ENCODE results near the gene CNN2. TPM values are rescaled to one million over a fixed set of nuclear protein-coding genes. Genes with fewer than 3 reads are reported as not detected.

Gene CNN2
- total RNA-seq, 1 donor from 2014 or later, result 76.1 TPM

- H3K36me3 ChIP-seq, result peaks cover 0 to 12% of the 10 kb centered on the region in 2 donors
- peaks cover 36% of the 10 kb centered on the region for H3K4me1 ChIP-seq
- H3K27me3 ChIP-seq, result no peaks in the 10 kb centered on the region
- intact Hi-C loops (cut with DNase I), result no loop called here
- TF ChIP-seq POLR2A (IDR thresholded peaks at IDR 0.05) (no peak), CTCF (IDR thresholded peaks at IDR 0.05) (no peak), POLR2AphosphoS5 (IDR thresholded peaks at IDR 0.05; ENCODE audit: insufficient read depth in 1 of 2, low read depth in 1 of 2) (no peak)
- no peak overlapping the region for H3K27ac ChIP-seq
- no peak for DNase-seq (ENCODE audit: extremely low spot score in 2 of 2)
- H3K4me3 ChIP-seq, result peak overlapping the region; percentile 51 to 55
- H3K9me3 ChIP-seq, result no peaks in the 10 kb centered on the region
Observed at GRCh38 chr19:1041272-1041834, 14.9 kb downstream of the CNN2 start.

GRCh38 chr19:1041835-1042685, 15.7 kb downstream of the CNN2 start:
- DNase-seq (ENCODE audit: extremely low spot score in 2 of 2), result no peak
- TF ChIP-seq POLR2AphosphoS5 (IDR thresholded peaks at IDR 0.05; ENCODE audit: insufficient read depth in 1 of 2, low read depth in 1 of 2), result no peak
- no peak for TF ChIP-seq CTCF (IDR thresholded peaks at IDR 0.05)
- no peak for TF ChIP-seq POLR2A (IDR thresholded peaks at IDR 0.05)
- no peaks in the 10 kb centered on the region for H3K9me3 ChIP-seq
- H3K27me3 ChIP-seq, result no peaks in the 10 kb centered on the region
- peaks cover 0 to 5% of the 10 kb centered on the region in 2 donors for H3K36me3 ChIP-seq
- no peak overlapping the region for H3K27ac ChIP-seq
- H3K4me3 ChIP-seq, result peak overlapping the region in 1 of 2 donors; percentile 5
- intact Hi-C loops (cut with DNase I), result no loop called here
- H3K4me1 ChIP-seq, result peaks cover 36% of the 10 kb centered on the region

- H3K9me3 ChIP-seq, result no peaks in the 10 kb centered on the region
- no peak for DNase-seq (ENCODE audit: extremely low spot score in 2 of 2)
- peaks cover 36% of the 10 kb centered on the region for H3K4me1 ChIP-seq
- TF ChIP-seq POLR2AphosphoS5 (IDR thresholded peaks at IDR 0.05; ENCODE audit: insufficient read depth in 1 of 2, low read depth in 1 of 2) (peak in 1 of 2 donors; percentile 10), POLR2A (IDR thresholded peaks at IDR 0.05) (no peak), CTCF (IDR thresholded peaks at IDR 0.05) (no peak)
- intact Hi-C loops (cut with DNase I), result no loop called here
- no peak overlapping the region for H3K27ac ChIP-seq
- no peaks in the 10 kb centered on the region for H3K27me3 ChIP-seq
- peak overlapping the region in 1 of 2 donors; percentile 5 for H3K4me3 ChIP-seq
- H3K36me3 ChIP-seq, result no peaks in the 10 kb centered on the region
Observed at GRCh38 chr19:1042689-1043511, 16.5 kb downstream of the CNN2 start.

- H3K27me3 ChIP-seq, result no peaks in the 10 kb centered on the region
- intact Hi-C loops (cut with DNase I), result no loop called here
Observed at GRCh38 chr19:1045247-1045603, 18.8 kb downstream of the CNN2 start.

More at GRCh38 chr19:1045247-1045603, 18.8 kb downstream of the CNN2 start:
- H3K4me3 ChIP-seq, result no peak overlapping the region
- H3K9me3 ChIP-seq, result no peaks in the 10 kb centered on the region
- H3K4me1 ChIP-seq, result peaks cover 17% of the 10 kb centered on the region
- no peak for DNase-seq (ENCODE audit: extremely low spot score in 2 of 2)
- no peak overlapping the region for H3K27ac ChIP-seq
- no peaks in the 10 kb centered on the region for H3K36me3 ChIP-seq
- TF ChIP-seq POLR2A (IDR thresholded peaks at IDR 0.05) (no peak), CTCF (IDR thresholded peaks at IDR 0.05) (no peak), POLR2AphosphoS5 (IDR thresholded peaks at IDR 0.05; ENCODE audit: insufficient read depth in 1 of 2, low read depth in 1 of 2) (no peak)

Data from vagina (tissue), 2 donors.